NCI-H446 treated with DMSO at 0.1 percent for 48 hours (cell line): Measurements from ENCODE around the gene PACSIN3.
A peak's percentile ranks its signal among the peaks of the same experiment; 100 is the strongest.

Source experiments
- DNase-seq: peaks from one replicate; lab custom pipeline; 2025; lab: John Stamatoyannopoulos, UW

PACSIN3 gene

DNA sequence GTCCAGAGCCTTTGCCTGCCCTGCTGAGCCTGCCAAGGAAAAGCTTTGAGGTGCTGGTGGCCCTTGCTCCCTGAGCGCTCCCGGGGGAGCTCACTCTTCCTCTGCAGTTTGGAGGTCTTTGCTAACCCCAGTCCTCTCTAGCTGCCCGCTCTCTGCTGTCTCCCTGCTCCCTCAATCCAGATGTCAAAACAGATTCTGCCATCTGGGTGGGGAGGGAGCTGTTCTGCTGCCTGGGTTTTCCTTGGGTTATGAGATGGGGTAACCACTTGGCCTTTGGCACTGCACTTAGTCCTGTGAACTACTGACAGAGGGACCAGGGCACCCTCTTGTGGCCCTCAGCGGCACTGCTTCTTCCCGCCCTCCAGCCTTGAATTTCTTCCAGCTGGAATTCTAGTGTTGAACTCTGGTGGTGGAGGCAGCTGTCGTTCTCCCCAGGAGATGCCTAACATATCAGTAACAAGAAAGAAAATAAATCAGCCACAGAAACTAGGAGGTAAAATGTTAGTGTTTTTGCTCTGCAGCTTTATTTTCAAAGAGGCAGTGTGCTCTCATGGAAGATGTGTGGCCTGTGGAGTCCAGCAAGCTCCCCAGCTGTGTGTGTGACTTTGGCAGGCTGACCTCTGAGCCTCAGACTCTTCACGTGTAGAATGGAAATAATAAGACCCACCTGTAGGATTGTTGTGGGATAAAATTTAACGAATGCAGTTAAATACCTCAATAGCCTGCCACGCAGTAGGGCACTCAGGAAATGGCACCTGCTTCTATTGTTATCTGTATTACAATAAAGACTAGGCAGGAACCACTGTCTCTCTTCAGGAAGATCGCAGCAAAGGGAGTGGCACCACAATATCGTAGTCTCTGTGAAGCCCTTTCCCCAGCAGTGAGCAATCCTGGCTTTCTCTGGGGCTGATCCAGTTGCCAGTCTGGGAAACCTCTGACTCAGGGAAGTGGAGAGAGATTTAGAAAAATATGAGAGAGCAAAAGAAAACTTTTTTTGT is 33.0 kb downstream of the PACSIN3 start:
- DNase-seq, result peak; percentile 61

DNA sequence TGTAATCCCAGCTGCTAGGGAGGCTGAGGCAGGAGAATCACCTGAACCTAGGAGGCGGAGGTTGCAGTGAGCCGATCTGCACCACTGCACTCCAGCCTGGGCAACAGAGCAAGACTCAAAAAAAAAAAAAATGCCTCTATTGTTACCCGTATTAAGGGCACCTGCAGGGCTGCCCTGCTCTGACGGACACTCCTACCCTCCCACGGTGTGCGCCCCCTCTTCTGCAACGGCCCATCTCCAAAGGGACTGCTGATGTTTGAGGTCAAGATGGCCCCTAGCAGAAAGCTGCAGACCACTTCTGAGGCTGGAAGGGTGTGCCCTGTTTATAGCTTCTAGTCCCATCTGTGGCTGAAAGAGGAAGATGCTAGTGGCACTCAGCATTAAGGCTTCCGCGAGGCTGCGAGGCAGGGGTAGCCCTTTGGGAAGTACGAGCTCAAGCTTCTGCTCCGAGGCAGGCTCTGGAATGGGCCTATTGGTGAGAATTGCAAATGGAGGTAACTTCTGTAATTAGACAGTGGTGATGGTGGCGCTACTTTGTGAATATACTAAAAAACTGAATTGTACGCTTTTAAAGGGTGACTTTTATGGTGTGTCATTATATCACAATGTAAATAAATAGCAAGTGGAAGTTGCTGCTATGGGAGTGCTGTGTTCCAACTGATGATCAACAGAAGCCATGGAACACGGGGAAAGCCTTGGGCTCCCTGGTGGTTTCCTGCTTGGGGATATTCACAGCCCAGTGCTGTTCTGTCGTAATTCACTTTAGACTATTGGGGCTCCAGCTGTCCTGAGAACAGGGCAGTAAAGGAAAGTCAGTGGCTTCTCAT is 33.9 kb downstream of the PACSIN3 start:
- DNase-seq, result no peak

DNA sequence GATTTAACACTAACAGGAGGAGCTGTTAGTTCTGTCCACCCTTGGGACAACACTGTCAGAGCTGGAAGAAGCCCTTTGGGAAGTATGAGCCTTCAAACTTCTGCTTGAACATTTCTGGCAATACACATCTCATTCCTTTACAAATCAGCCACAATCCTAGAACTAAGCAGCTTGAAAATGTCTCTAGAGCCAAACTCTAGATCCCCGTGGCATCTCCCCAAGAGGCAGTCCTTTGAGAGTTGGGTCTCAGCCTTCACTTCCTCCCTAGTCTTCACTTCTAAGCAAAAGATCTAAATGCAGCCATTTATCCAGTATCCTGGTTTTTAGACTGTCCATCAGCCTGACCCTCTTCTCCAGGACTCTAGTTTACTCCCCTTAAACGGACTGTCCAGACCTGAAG is 36.5 kb downstream of the PACSIN3 start:
- no peak for DNase-seq

DNA sequence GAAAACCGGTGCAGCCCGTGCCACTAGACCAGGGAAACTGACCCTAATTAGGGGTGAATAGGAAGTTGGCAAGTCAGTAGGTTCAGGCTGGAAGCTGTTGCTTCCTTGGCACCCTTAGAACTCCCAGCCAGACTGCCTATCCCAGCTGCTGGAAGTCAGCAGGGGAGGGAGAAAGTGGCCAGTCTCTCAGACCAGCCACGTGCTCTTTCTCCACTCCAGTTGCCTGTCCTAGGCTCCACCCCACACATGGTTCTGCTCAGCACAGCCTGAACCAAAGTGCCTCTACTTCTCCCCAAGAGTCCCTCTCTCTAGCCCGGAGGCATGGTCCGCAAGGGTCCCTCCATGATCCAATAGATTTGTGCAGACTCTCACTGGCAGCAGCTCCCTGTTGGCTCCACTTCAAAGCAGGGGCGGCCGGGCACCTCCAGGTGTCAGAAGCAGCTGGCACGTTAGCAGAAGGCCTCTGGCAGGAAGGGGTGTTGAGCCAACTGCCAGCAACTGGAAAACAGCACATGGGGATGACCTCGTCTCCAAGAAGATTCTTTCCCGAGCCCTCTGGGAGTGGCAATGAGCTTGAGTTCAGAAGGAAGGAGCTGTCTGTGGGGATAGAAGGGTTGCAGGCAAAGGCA is 37.2 kb downstream of the PACSIN3 start:
- DNase-seq, result peak; percentile 68

DNA sequence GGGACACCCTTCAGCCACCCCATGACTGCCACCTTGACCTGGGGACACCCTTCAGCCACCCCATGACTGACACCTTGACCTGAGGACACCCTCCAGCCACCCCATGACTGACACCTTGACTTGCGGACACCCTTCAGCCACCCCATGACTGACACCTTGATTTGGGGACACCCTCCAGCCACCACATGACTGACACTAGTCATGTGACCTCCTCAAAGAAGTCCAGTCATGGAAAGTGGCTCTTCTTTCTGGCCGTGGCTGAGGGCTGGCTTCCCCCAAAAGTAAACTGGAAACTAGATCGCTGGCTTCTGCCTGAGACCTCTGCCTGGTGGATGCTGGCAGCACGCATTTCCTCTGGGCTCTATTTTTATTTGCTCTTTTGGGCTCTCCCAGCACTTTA is 38.0 kb downstream of the PACSIN3 start:
- DNase-seq, result no peak

DNA sequence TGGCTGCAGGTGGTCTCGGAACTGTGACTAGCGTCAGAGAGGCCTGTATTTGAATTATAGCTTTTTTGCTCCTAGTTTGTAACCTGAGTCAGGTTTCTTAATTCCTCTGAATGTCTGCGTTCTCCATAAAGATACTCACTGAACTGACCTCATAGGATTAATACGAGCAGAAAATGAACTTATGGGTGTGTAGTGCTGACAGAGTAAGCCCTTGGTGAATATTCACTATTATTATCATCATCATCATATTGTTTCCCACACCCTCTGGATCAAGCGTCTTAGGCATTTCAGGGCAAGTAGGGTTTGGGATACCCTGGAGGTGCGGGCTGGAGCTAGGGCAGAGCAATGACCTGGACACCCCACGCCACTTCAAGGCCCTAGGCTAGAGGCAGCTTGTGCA is 38.6 kb downstream of the PACSIN3 start:
- DNase-seq, result no peak

DNA sequence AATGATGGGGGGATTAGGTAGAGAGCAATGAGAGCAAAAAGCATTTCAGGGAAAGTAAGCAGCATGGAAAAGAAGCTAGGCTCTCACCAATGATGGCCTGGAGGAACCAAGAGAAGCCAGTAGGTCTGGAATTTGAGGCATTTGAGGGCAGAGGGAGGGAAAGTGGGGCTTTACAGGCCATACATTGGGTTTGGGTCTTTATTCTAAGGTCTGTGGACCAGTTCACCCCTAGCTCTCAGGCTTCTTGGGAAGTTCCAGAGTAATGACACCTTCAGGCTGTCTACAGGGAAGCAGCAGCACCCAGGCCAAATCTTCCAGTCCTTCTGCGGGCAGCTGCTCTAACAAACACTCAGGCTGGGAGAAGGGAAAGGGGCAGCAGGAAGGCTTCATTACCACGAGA is 39.0 kb downstream of the PACSIN3 start:
- no peak for DNase-seq

DNA sequence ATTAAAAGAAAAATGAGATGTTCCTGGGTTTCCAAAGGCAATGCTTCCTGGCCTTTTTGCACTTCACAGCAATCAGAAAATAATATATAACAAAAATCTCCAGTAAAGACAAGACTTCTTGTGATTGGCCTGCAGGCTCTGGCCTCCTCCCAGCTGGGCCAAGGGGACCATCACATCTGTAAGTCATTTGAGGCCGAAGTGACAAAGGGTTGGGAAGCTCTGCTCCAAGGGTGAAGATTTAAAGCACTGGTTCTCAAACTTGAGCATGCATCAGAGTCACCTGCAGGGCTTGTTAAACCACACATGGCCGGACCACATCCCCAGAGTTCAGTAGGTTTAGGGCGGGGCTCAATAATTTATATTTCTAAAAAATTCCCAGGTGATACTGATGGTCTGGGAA is 41.7 kb downstream of the PACSIN3 start:
- no peak for DNase-seq

DNA sequence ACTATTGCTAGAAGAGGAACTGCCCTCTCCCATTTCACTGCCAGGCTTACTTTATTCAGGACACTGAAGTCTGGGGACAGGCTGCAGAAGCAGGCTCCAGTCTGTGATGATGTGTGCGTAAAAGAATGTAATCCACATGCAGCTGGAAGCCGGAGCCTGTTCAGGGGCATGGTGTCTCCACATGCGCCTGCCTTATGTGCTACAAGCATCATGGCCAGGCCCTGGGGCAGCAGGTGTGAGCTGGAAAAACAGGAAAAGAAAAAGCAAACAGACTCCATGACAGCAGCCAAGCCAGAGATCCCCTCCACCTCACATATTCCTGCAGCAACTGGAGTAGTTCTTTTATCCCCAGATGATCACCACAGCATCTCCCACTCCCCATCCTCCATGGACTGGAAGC is 42.9 kb downstream of the PACSIN3 start:
- DNase-seq, result no peak

DNA sequence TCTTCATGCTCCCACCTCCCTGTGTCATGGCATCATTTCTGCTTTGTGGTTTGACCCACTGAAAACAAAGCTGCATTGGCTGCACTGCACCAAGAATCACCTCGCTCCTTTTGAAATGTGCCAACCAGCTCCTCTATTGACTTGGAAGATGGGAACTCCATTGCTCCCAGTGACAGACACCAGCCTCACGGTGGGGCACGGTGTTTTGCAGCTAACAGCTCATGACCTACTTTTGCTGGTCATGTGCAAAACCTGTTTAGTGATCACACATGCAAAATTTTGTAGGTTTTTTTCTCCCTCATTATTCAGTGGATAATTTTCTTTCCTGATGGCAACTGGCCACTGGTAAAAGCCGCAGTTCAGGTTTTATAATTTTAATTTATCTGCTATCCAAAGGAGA is 46.4 kb downstream of the PACSIN3 start:
- no peak for DNase-seq

DNA sequence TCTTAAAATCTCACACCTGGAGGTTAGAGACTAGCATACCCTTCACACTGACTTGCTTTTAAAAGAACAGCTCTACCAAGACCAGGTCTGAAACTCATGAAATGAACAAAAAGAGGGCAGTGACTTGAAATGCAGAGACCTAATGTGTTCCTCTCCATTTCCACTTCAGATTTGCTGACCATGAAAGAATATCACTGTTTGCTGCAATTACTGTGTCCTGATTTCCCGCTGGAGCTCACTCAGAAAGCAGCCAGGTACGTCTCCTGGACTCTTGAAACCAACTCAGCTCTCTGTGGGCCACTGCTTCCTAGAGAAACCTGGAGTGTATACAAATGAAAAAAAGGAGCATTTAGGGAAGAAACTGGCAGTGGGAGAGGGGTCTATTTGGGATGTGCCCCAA is 48.8 kb downstream of the PACSIN3 start:
- DNase-seq, result no peak

DNA sequence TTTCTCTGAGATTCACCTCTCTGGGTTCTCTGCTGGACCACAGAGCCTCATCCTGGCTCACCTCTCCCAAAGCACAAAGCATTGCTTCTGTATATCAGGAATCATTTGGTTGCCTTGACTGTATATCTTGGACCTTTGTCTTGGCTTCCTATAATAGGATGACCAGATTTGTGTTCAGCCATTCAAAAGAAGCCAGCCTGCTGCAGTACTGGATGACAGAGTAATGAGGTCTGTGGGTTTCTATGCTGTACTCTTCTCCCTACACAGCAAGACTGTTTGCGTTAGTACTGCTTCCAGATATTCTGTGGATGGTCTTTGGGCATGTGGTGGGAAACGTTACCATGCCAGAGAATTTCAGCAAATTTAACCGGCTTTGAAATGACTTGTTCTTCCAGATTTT is 49.3 kb downstream of the PACSIN3 start:
- DNase-seq, result no peak

DNA sequence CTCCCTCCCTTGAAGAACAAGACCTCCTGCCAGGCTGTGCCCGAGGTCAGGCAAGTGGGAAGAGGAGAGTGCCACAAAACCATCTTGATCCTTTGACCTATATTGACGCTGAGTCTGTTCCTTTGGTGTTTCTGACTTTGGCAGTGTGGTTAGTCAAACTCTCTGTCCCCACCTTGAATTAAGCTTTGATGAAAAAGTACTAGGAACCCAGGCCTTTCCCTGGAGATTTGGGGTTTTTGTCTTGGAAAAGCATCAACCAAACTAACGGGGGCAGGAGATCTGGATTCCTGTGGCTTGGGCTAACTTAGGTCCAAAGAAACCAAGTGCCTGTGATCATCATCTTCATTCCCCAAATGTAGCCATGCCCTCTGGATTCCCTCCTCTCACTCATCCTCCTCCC is 49.9 kb downstream of the PACSIN3 start:
- DNase-seq, result no peak

DNA sequence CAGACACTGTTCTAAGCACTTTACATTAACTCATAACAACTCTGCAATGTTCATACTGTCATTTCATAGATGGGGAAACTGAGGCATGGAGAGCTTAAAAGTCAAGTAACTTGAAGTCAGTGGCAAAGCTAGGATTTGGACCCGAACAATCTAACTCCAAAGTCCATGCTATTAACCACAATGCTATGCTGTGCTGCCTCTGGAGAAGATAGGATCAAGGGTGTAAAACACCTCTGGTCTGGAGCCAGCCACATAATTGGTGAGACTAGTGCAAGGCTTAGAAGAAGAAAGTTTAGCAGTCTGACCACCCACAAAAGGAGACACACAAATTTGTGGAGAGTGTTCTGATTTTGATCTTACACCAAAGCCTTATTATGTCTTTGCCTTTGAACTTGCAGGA is 53.3 kb downstream of the PACSIN3 start:
- DNase-seq, result no peak

DNA sequence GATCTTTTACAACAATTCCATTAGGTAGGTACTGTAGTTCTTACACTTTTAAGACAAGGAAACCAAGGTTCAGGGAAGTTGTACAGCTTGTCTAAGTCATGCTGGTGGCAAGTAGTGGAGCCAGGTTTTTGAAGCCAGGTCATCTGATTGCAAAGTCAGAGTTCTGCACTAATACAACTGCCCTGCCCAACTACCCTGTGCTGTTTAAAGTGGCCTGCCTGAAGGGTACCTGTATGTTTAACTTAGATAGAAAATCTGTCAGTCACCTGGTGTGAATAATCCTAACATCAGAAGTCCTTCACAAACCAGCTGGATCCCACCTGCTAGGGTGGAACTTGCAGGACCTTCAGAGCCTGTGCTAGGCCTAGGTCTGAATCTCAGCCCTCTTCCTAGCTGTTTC is 53.7 kb downstream of the PACSIN3 start:
- DNase-seq, result no peak

DNA sequence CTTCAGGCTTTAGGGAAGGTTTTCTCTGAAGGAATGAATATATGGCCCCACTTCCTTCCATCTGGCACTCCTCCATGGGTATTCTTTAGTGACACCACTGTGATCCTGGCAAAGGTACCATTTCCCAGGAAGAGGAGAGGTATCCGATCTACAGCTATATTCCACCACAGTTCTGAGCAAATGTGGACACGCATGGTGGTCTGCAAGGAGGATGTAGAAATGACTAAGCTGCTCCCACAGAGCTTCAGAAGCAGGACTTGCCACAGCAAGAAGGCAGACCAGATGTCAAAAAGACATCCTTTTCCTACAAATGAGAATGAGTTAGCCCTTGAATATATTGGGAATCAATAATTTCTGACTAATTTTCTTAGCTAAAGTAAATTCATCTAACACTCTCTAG is 55.1 kb downstream of the PACSIN3 start:
- DNase-seq, result no peak

DNA sequence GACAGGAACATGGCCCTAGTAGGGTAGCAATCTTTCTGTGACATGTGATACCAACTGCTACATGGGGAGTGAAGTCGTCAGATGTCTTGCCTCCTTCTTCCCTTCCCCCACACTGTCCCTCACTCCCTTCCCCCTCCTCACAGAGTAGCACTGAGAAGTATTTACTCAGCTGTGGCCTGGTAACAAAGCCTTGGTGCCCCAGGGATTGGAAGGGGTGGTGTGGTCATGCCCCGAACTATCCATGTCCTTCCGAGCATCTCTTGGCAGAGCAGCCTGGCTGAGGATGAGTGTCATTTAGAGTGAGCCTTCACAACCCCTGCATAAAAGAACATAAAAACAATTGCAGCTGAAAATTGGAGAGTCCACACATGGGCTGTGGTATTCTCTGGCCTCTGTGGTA is 55.7 kb downstream of the PACSIN3 start:
- DNase-seq, result no peak
